Glomerular visceral epithelial cell (primary cell): Measurements from ENCODE around the gene DDIT4.
"Not testable (repeated sequence)": the region's sequence is repeated elsewhere in the genome, so short reads cannot be mapped to it uniquely, and the experiment has no call there.

Source experiments
- DNase-seq: peaks from one replicate; pipeline ENCODE4 v3.0.0-alpha.2; 2016; ENCODE audit errors: extremely low spot score

The DDIT4 gene

GRCh38 chr10:72295330-72295910 lies 21.7 kb downstream of the DDIT4 start:
- no peak for DNase-seq

GRCh38 chr10:72296829-72297280 lies 23.1 kb downstream of the DDIT4 start:
- DNase-seq: not testable (repeated sequence)

- peak; percentile 94 for DNase-seq
Observed at GRCh38 chr10:72297281-72297804, 23.6 kb downstream of the DDIT4 start.

- peak; percentile 98 for DNase-seq
Observed at GRCh38 chr10:72297805-72298591, 24.3 kb downstream of the DDIT4 start.

- DNase-seq: no peak
Observed at GRCh38 chr10:72298592-72299519, 25.1 kb downstream of the DDIT4 start.

- DNase-seq: no peak
Observed at GRCh38 chr10:72303424-72304128, 29.9 kb downstream of the DDIT4 start.

- DNase-seq: no peak
Observed at GRCh38 chr10:72306215-72306760, 32.6 kb downstream of the DDIT4 start.

- not testable (repeated sequence) for DNase-seq
Observed at GRCh38 chr10:72307711-72308110, 34.0 kb downstream of the DDIT4 start.

GRCh38 chr10:72308320-72308987 lies 34.7 kb downstream of the DDIT4 start:
- peak; percentile 76 for DNase-seq

GRCh38 chr10:72309290-72310240 lies 35.8 kb downstream of the DDIT4 start:
- DNase-seq: no peak

- peak; percentile 64 for DNase-seq
Observed at GRCh38 chr10:72310241-72310633, 36.5 kb downstream of the DDIT4 start.

- peak; percentile 39 for DNase-seq
Observed at GRCh38 chr10:72310636-72311035, 36.9 kb downstream of the DDIT4 start.

- no peak for DNase-seq
Observed at GRCh38 chr10:72311667-72312066, 37.9 kb downstream of the DDIT4 start.

GRCh38 chr10:72312865-72313391 lies 39.2 kb downstream of the DDIT4 start:
- no peak for DNase-seq

GRCh38 chr10:72314263-72314662 lies 40.5 kb downstream of the DDIT4 start:
- no peak for DNase-seq

GRCh38 chr10:72315054-72315453 lies 41.3 kb downstream of the DDIT4 start:
- DNase-seq: no peak

GRCh38 chr10:72315611-72316385 lies 42.1 kb downstream of the DDIT4 start:
- DNase-seq: no peak

GRCh38 chr10:72316386-72316700 lies 42.6 kb downstream of the DDIT4 start:
- DNase-seq: no peak
